Hepatocyte (in vitro differentiated cells): ENCODE data around the gene CALML5.

Source experiments
- CTCF ChIP-seq: fragments of 200-600 bp; sonication (generic); IDR thresholded peaks from 2 replicates; pipeline ENCODE4 v1.5.1; 2016; ENCODE audit warnings: antibody characterized with exemption, mild to moderate bottlenecking; ENCODE audit not compliant: poor library complexity
- EZH2 ChIP-seq: fragments of 200-600 bp; sonication (generic); IDR thresholded peaks from 2 replicates; pipeline ENCODE4 v1.6.1; 2016; ENCODE audit warnings: antibody characterized with exemption, mild to moderate bottlenecking, borderline replicate concordance
- EZH2phosphoT487 ChIP-seq: fragments of 200-600 bp; sonication (generic); IDR thresholded peaks from one replicate; pipeline ENCODE4 v1.6.1; 2018; ENCODE audit warnings: antibody characterized with exemption, mild to moderate bottlenecking, low read depth, moderate library complexity; ENCODE audit not compliant: unreplicated experiment, severe bottlenecking

GRCh38 chr10:5486853-5487235 is 12.5 kb downstream of the CALML5 start:
- no peak for TF ChIP-seq CTCF
- no peak for TF ChIP-seq EZH2
- TF ChIP-seq EZH2phosphoT487: no peak
